Activated T-cell treated with anti-CD3 and anti-CD28 coated beads, Interleukin-2, amount 50 U/mL, for 48 hours (primary cell): ENCODE data around the gene ZNF487.
"Not testable (repeated sequence)": the region's sequence is repeated elsewhere in the genome, so short reads cannot be mapped to it uniquely, and the experiment has no call there.

Experiments used
- DNase-seq, 2 experiments: peaks; one replicate each; pipeline ENCODE4 v3.0.0-alpha.2; 2020

ZNF487 gene

GRCh38 chr10:43440463-43441134 lies 3.7 kb downstream of the ZNF487 start:
- no peak for DNase-seq

GRCh38 chr10:43444323-43444722 lies 7.4 kb downstream of the ZNF487 start:
- no peak for DNase-seq

- DNase-seq = no peak
These were observed 8.1 kb downstream of the ZNF487 start for GRCh38 chr10:43444897-43445466.

GRCh38 chr10:43446219-43447017 lies 9.5 kb downstream of the ZNF487 start:
- not testable (repeated sequence) for DNase-seq

GRCh38 chr10:43448742-43449141 lies 11.8 kb downstream of the ZNF487 start:
- DNase-seq = no peak

GRCh38 chr10:43452356-43452914 lies 15.5 kb downstream of the ZNF487 start:
- peak; percentile 24 to 25 for DNase-seq

GRCh38 chr10:43453266-43453831 lies 16.4 kb downstream of the ZNF487 start:
- peak; percentile 31 for DNase-seq

- DNase-seq = not testable (repeated sequence)
These were observed 17.1 kb downstream of the ZNF487 start for GRCh38 chr10:43454025-43454424.

GRCh38 chr10:43456561-43456960 lies 19.6 kb downstream of the ZNF487 start:
- not testable (repeated sequence) for DNase-seq

GRCh38 chr10:43458227-43458626 lies 21.3 kb downstream of the ZNF487 start:
- DNase-seq = no peak

- DNase-seq = no peak
These were observed 25.0 kb downstream of the ZNF487 start for GRCh38 chr10:43461950-43462349.

GRCh38 chr10:43465086-43465735 lies 28.3 kb downstream of the ZNF487 start:
- DNase-seq = not testable (repeated sequence)

- DNase-seq = not testable (repeated sequence)
These were observed 28.8 kb downstream of the ZNF487 start for GRCh38 chr10:43465736-43466120.

GRCh38 chr10:43471146-43471545 lies 34.2 kb downstream of the ZNF487 start:
- DNase-seq = no peak

GRCh38 chr10:43471935-43472720 lies 35.2 kb downstream of the ZNF487 start:
- no peak for DNase-seq

GRCh38 chr10:43479275-43479674 lies 42.4 kb downstream of the ZNF487 start:
- DNase-seq = no peak

- DNase-seq = no peak
These were observed 45.6 kb downstream of the ZNF487 start for GRCh38 chr10:43482319-43483078.

GRCh38 chr10:43491855-43492254 lies 54.9 kb downstream of the ZNF487 start:
- DNase-seq = no peak

- no peak for DNase-seq
These were observed 66.0 kb downstream of the ZNF487 start for GRCh38 chr10:43502931-43503330.

- no peak for DNase-seq
These were observed 87.7 kb downstream of the ZNF487 start for GRCh38 chr10:43524434-43525247.
